ENCODE results near the gene NR2F6. TPM values are rescaled to one million over a fixed set of nuclear protein-coding genes. Genes with fewer than 3 reads are reported as not detected.

The NR2F6 gene
- total RNA-seq, 1 experiment from 2014 or later: 134 TPM

GRCh38 chr19:17225053-17225452 is 20.7 kb downstream of the NR2F6 start:
- H3K4me1 ChIP-seq (ENCODE audit: insufficient read depth, low read length): no peaks in the 10 kb centered on the region; the same call in 1 of the 2 replicates
- no peak overlapping the region for H2BK20ac ChIP-seq (ENCODE audit: low read depth, low read length, poor library complexity, severe bottlenecking)
- H3K23ac ChIP-seq (ENCODE audit: insufficient read length, low read depth, low read length): no peak overlapping the region
- no peak overlapping the region for H2AFZ ChIP-seq (ENCODE audit: low read length)
- peak overlapping the region; percentile 24 to 60; a peak in 1 of 5 replicates for H3K4me3 Mint-ChIP-seq
- H2BK5ac ChIP-seq (ENCODE audit: insufficient read length, low read length): no peak overlapping the region
- no peak overlapping the region for H4K5ac ChIP-seq (ENCODE audit: insufficient read length, low read depth, low read length)
- WGBS (ENCODE audit: extremely low coverage, insufficient read length, low lambda C conversion rate): no CpG with 5 or more reads among the region's 10 CpGs
- no peaks in the 10 kb centered on the region for H3K27me3 Mint-ChIP-seq (ENCODE audit: low read depth)
- no peaks in the 10 kb centered on the region for H3K27me3 ChIP-seq (ENCODE audit: insufficient read depth, low read length)
- H3K18ac ChIP-seq (ENCODE audit: insufficient read length, low read depth, low read length): no peak overlapping the region
- H2BK15ac ChIP-seq (ENCODE audit: low read depth, low read length): no peak overlapping the region
- H2AK5ac ChIP-seq (ENCODE audit: insufficient read length, low read length): no peak overlapping the region
- TF ChIP-seq, protein P1, sequence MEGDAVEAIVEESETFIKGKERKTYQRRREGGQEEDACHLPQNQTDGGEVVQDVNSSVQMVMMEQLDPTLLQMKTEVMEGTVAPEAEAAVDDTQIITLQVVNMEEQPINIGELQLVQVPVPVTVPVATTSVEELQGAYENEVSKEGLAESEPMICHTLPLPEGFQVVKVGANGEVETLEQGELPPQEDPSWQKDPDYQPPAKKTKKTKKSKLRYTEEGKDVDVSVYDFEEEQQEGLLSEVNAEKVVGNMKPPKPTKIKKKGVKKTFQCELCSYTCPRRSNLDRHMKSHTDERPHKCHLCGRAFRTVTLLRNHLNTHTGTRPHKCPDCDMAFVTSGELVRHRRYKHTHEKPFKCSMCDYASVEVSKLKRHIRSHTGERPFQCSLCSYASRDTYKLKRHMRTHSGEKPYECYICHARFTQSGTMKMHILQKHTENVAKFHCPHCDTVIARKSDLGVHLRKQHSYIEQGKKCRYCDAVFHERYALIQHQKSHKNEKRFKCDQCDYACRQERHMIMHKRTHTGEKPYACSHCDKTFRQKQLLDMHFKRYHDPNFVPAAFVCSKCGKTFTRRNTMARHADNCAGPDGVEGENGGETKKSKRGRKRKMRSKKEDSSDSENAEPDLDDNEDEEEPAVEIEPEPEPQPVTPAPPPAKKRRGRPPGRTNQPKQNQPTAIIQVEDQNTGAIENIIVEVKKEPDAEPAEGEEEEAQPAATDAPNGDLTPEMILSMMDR (conservative IDR thresholded peaks at IDR 0.05): no peak
- DNase-seq: no peak
- no peak overlapping the region for H3K27ac Mint-ChIP-seq
- H2BK12ac ChIP-seq (ENCODE audit: insufficient read length, low read depth, low read length): no peak overlapping the region
- H3K4me2 ChIP-seq (ENCODE audit: insufficient read depth, insufficient read length, low read length): no peak overlapping the region
- H3K27ac ChIP-seq (ENCODE audit: insufficient read length, low read depth, low read length): no peak overlapping the region
- H4K91ac ChIP-seq (ENCODE audit: insufficient read length, low read depth, low read length): no peak overlapping the region
- H3K4me1 Mint-ChIP-seq: peaks cover 8 to 21% of the 10 kb centered on the region in 2 experiments
- H3T11ph ChIP-seq (ENCODE audit: low read length): no peak overlapping the region
- H3K9me3 Mint-ChIP-seq: no peaks in the 10 kb centered on the region
- H4K8ac ChIP-seq (replicated peaks; ENCODE audit: insufficient read length, low read depth, low read length): no peak overlapping the region
- H3K14ac ChIP-seq (ENCODE audit: insufficient read depth, low read length): no peak overlapping the region
- H3K79me1 ChIP-seq (ENCODE audit: insufficient read depth, low read depth, low read length, poor library complexity, severe bottlenecking): no peaks in the 10 kb centered on the region
- no peak overlapping the region for H3K56ac ChIP-seq (ENCODE audit: insufficient read length, low read depth, low read length)
- peaks cover 5% of the 10 kb centered on the region for H3K23me2 ChIP-seq (ENCODE audit: insufficient read length, low read depth, low read length, poor library complexity, severe bottlenecking)
- no peaks in the 10 kb centered on the region for H3K79me2 ChIP-seq (ENCODE audit: insufficient read depth, low read length)
- no peak overlapping the region for H3K9ac ChIP-seq (ENCODE audit: extremely low read depth, insufficient read length, low read length)
- H3K4ac ChIP-seq (ENCODE audit: low read depth, low read length): no peak overlapping the region
- H4K20me1 ChIP-seq (ENCODE audit: control insufficient read depth, insufficient read depth, insufficient read length): no peaks in the 10 kb centered on the region
- H3K9me3 ChIP-seq (ENCODE audit: control insufficient read depth, low read depth, low read length): no peaks in the 10 kb centered on the region
- H3K36me3 Mint-ChIP-seq (ENCODE audit: insufficient read depth in 1 of 3, low read depth in 3 of 3): peaks cover 0 to 7% (median 4%) of the 10 kb centered on the region in 3 experiments; a peak in 3 of 7 replicates
- no peak overlapping the region for H2BK120ac ChIP-seq (ENCODE audit: low read depth, low read length, poor library complexity, severe bottlenecking)

All from H9 (cell line).